ENCODE results near the gene KCND3.

- TF ChIP-seq GATA2 (IDR thresholded peaks at IDR 0.05; ENCODE audit: low read depth, low read length) (no peak), GATA3 (IDR thresholded peaks at IDR 0.05; ENCODE audit: low read depth, low read length) (no peak)
These were observed 254.6 kb downstream of the KCND3 start for GRCh38 chr1:111734856-111735255.
